HG02571 (cell line): ENCODE data around the gene POLR2L.

Experiments used
- ATAC-seq: cut with Tn5 transposase; IDR thresholded peaks from one replicate; pipeline ENCODE4 v1.9.1; 2021; ENCODE audit warnings: mild to moderate bottlenecking, moderate library complexity; ENCODE audit not compliant: unreplicated experiment

POLR2L gene

GRCh38 chr11:869399-870126 lies 27.2 kb upstream of the POLR2L start:
- ATAC-seq, result no peak

GRCh38 chr11:868802-869201 lies 26.5 kb upstream of the POLR2L start:
- no peak for ATAC-seq

GRCh38 chr11:868394-868793 lies 26.1 kb upstream of the POLR2L start:
- no peak for ATAC-seq

GRCh38 chr11:867856-868358 lies 25.6 kb upstream of the POLR2L start:
- ATAC-seq, result no peak

GRCh38 chr11:866481-866880 lies 24.2 kb upstream of the POLR2L start:
- no peak for ATAC-seq

GRCh38 chr11:865462-866430 lies 23.4 kb upstream of the POLR2L start:
- no peak for ATAC-seq

- no peak for ATAC-seq
These were observed 22.6 kb upstream of the POLR2L start for GRCh38 chr11:864898-865297.

GRCh38 chr11:863910-864827 lies 21.8 kb upstream of the POLR2L start:
- ATAC-seq, result no peak

- ATAC-seq, result no peak
These were observed 20.9 kb upstream of the POLR2L start for GRCh38 chr11:863023-863909.

GRCh38 chr11:862696-863022 lies 20.3 kb upstream of the POLR2L start:
- ATAC-seq, result no peak

- no peak for ATAC-seq
These were observed 19.8 kb upstream of the POLR2L start for GRCh38 chr11:862081-862661.

- ATAC-seq, result no peak
These were observed 18.8 kb upstream of the POLR2L start for GRCh38 chr11:861105-861479.

- no peak for ATAC-seq
These were observed 18.1 kb upstream of the POLR2L start for GRCh38 chr11:860234-861104.

GRCh38 chr11:859394-860131 lies 17.2 kb upstream of the POLR2L start:
- ATAC-seq, result no peak

GRCh38 chr11:858762-859339 lies 16.5 kb upstream of the POLR2L start:
- no peak for ATAC-seq

- no peak for ATAC-seq
These were observed 15.9 kb upstream of the POLR2L start for GRCh38 chr11:858053-858761.

- ATAC-seq, result no peak
These were observed 14.1 kb upstream of the POLR2L start for GRCh38 chr11:856397-856796.
